ES-I3 (cell line): ENCODE results near the gene BAIAP3.

Experiments used
- H3K36me3 ChIP-seq: 2 replicates; pipeline ENCODE4 v1.6.1; 2013; ENCODE audit warnings: mild to moderate bottlenecking, low read length, control low read depth, moderate library complexity; ENCODE audit not compliant: insufficient read depth
- H3K4me1 ChIP-seq: 2 replicates; pipeline ENCODE4 v1.6.1; 2013; ENCODE audit warnings: mild to moderate bottlenecking, control low read depth, low read length; ENCODE audit not compliant: insufficient read depth
- H3K9ac ChIP-seq: 2 replicates; pipeline ENCODE4 v1.6.1; 2013; ENCODE audit warnings: low read depth, mild to moderate bottlenecking, low read length, moderate library complexity
- H3K9me3 ChIP-seq: 2 replicates; pipeline ENCODE4 v1.6.1; 2013; ENCODE audit warnings: mild to moderate bottlenecking, low read length, moderate library complexity; ENCODE audit not compliant: control insufficient read depth, insufficient read depth

Gene BAIAP3

DNA sequence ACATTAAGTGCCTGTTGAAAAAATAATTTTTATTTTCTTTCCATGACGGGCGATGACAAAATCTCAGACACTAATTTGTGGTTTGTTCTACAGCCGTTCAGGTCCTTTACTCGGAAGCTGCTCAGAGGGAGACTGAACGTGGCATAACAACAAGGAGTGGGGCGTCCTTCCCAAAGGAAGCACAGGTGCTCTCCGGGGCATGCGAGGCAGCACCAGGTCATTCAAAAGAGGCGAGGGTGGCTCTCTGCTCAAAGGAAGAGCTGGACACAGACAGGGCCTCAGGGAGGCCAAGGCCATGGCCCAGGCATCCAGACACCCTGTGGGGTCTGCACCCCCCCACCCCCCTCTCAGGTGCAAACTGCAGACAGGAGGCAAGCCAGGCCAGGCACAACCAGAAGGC, 64.9 kb downstream of the BAIAP3 start:
- Histone ChIP-seq H3K36me3 (no peaks in the 10 kb centered on the region), H3K9me3 (no peaks in the 10 kb centered on the region), H3K9ac (no peak overlapping the region), H3K4me1 (no peaks in the 10 kb centered on the region)
